Mesenchymal stem cell (in vitro differentiated cells and primary cell): ENCODE results near the gene CALM1.

Experiments
- DNase-seq: peaks from one replicate; pipeline ENCODE4 v3.0.0-alpha.2; 2013
- H2AFZ ChIP-seq: one replicate; pipeline ENCODE4 v1.6.1; 2013; ENCODE audit warnings: low read depth, mild to moderate bottlenecking, control low read depth, inconsistent platforms, low read length, moderate library complexity
- H2AK5ac ChIP-seq: 2 replicates; pipeline ENCODE4 v1.6.1; 2013; ENCODE audit warnings: low read length, moderate library complexity, mild to moderate bottlenecking, inconsistent platforms; ENCODE audit not compliant: severe bottlenecking
- H2BK120ac ChIP-seq: one replicate; pipeline ENCODE4 v1.6.1; 2013; ENCODE audit warnings: low read depth, mild to moderate bottlenecking, inconsistent platforms, low read length, moderate library complexity
- H2BK12ac ChIP-seq, 2 experiments: one replicate each; pipeline ENCODE4 v1.6.1; 2013; ENCODE audit warnings: inconsistent platforms in 2 of 2, low read length in 2 of 2, mild to moderate bottlenecking in 2 of 2, moderate library complexity in 2 of 2, control low read depth in 1 of 2
- H2BK15ac ChIP-seq: one replicate; pipeline ENCODE4 v1.6.1; 2013; ENCODE audit warnings: mild to moderate bottlenecking, low read depth, inconsistent platforms; ENCODE audit not compliant: poor library complexity, severe bottlenecking
- H2BK5ac ChIP-seq: 2 replicates; pipeline ENCODE4 v1.6.1; 2013; ENCODE audit warnings: low read depth, mild to moderate bottlenecking, low read length, control low read depth, inconsistent platforms; ENCODE audit not compliant: poor library complexity, severe bottlenecking
- H3K14ac ChIP-seq, 2 experiments: one replicate each; pipeline ENCODE4 v1.6.1; 2013; ENCODE audit warnings: inconsistent platforms in 2 of 2, low read length in 2 of 2, control low read depth in 1 of 2, mild to moderate bottlenecking in 1 of 2, moderate library complexity in 1 of 2
- H3K18ac ChIP-seq, 2 experiments: one replicate each; pipeline ENCODE4 v1.6.1; 2013; ENCODE audit warnings: inconsistent platforms in 2 of 2, low read length in 2 of 2, control low read depth in 1 of 2, low read depth in 1 of 2, mild to moderate bottlenecking in 1 of 2
- H3K23ac ChIP-seq, 2 experiments: one replicate each; pipeline ENCODE4 v1.6.1; 2013; ENCODE audit warnings: inconsistent platforms in 2 of 2, low read length in 2 of 2, mild to moderate bottlenecking in 2 of 2, moderate library complexity in 2 of 2, control low read depth in 1 of 2
- H3K27ac ChIP-seq: 2 replicates; pipeline ENCODE4 v1.5.1; 2013; ENCODE audit warnings: mild to moderate bottlenecking, moderate library complexity, low read length, control low read depth, inconsistent platforms; ENCODE audit not compliant: poor library complexity, severe bottlenecking
- H3K27me3 ChIP-seq, 2 experiments: 2 replicates each; pipeline versions ENCODE4 v1.6.1 to v1.7.0; 2013; ENCODE audit warnings: low read length in 2 of 2, mild to moderate bottlenecking in 2 of 2, moderate library complexity in 2 of 2, control low read depth in 1 of 2, inconsistent platforms in 1 of 2; ENCODE audit not compliant: control insufficient read depth in 1 of 2, insufficient read depth in 1 of 2
- H3K36me3 ChIP-seq, 2 experiments: 2 replicates each; pipeline versions ENCODE4 v1.6.1 to v1.7.0; 2013; ENCODE audit warnings: low read length in 2 of 2, control low read depth in 1 of 2, inconsistent platforms in 1 of 2, low read depth in 1 of 2, mild to moderate bottlenecking in 1 of 2; ENCODE audit not compliant: insufficient read depth in 2 of 2, control insufficient read depth in 1 of 2
- H3K4ac ChIP-seq, 2 experiments: one replicate each; pipeline ENCODE4 v1.6.1; 2013; ENCODE audit warnings: inconsistent platforms in 2 of 2, low read length in 2 of 2, mild to moderate bottlenecking in 2 of 2, moderate library complexity in 2 of 2, control low read depth in 1 of 2, low read depth in 1 of 2
- H3K4me1 ChIP-seq: 2 replicates; pipeline ENCODE4 v1.6.1; 2013; ENCODE audit warnings: low read depth, low read length, control low read depth; ENCODE audit not compliant: control insufficient read depth, insufficient read depth
- H3K4me2 ChIP-seq: 2 replicates; pipeline ENCODE4 v1.6.1; 2013; ENCODE audit warnings: low read length, mild to moderate bottlenecking, inconsistent platforms; ENCODE audit not compliant: poor library complexity, severe bottlenecking
- H3K4me3 ChIP-seq, 2 experiments: 2 replicates each; pipeline versions ENCODE4 v1.5.1 to v1.7.0; 2013; ENCODE audit warnings: low read length in 2 of 2, mild to moderate bottlenecking in 2 of 2, control low read depth in 1 of 2, low read depth in 1 of 2; ENCODE audit not compliant: insufficient read depth in 1 of 2
- H3K79me1 ChIP-seq: replicated peaks from 2 replicates; pipeline ENCODE4 v1.6.1; 2013; ENCODE audit warnings: mild to moderate bottlenecking, control low read depth, low read length, inconsistent platforms; ENCODE audit not compliant: poor library complexity, severe bottlenecking
- H3K9ac ChIP-seq: 2 replicates; pipeline ENCODE4 v1.7.0; 2013; ENCODE audit warnings: mild to moderate bottlenecking, low read length, moderate library complexity
- H3K9me3 ChIP-seq: 2 replicates; pipeline ENCODE4 v1.7.0; 2013; ENCODE audit warnings: mild to moderate bottlenecking, low read length; ENCODE audit not compliant: control insufficient read depth
- H4K8ac ChIP-seq: one replicate; pipeline ENCODE4 v1.6.1; 2013; ENCODE audit warnings: inconsistent platforms, mild to moderate bottlenecking, low read length, moderate library complexity
- H4K91ac ChIP-seq: one replicate; pipeline ENCODE4 v1.6.1; 2013; ENCODE audit warnings: mild to moderate bottlenecking, low read length, inconsistent platforms
- WGBS: methylation state at CpG from one replicate; pipeline ENCODE4 v1.1.7; 2013; ENCODE audit warnings: mixed read lengths; 5-methylcytosine and 5-hydroxymethylcytosine counted together

Gene CALM1

DNA sequence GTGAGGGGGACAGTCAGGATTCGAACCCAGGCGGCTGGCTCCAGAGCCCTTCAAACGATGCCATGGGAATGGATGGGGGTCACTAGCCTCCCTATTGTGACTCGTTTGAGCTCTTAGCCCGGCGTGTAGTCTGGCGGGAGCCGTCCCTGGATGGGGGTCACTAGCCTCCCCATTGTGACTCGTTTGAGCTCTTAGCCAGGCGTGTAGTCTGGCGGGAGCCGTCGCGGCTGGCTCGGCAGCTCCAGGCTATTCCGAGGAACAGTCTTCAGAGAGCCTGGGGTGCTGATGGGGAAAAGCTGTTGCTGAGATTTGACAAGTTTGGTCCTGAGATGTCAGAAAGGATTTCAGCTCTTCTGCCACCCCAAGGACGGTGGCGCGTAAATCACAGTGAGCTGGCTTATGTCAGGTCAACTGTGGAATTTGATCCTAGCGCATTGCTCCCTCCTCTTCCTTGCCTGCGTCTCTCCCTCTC, 58.3 kb downstream of the CALM1 start:
- no peak overlapping the region for H2AK5ac ChIP-seq
- no peaks in the 10 kb centered on the region for H3K36me3 ChIP-seq
- H3K23ac ChIP-seq: no peak overlapping the region
- H3K4me1 ChIP-seq: peaks cover 6% of the 10 kb centered on the region
- DNase-seq: no peak
- H4K8ac ChIP-seq: no peak overlapping the region
- no peak overlapping the region for H3K9ac ChIP-seq
- no peak overlapping the region for H3K18ac ChIP-seq
- no peak overlapping the region for H2BK120ac ChIP-seq
- no peak overlapping the region for H4K91ac ChIP-seq
- no peak overlapping the region for H2AFZ ChIP-seq
- H2BK5ac ChIP-seq: no peak overlapping the region
- no peak overlapping the region for H3K4me2 ChIP-seq
- H3K27me3 ChIP-seq: peaks cover 18 to 77% of the 10 kb centered on the region in 2 experiments
- WGBS: 84% methylated on average over 21 of the region's 21 CpGs
- no peak overlapping the region for H3K4ac ChIP-seq
- no peak overlapping the region for H3K4me3 ChIP-seq
- no peak overlapping the region for H3K14ac ChIP-seq
- no peak overlapping the region for H3K27ac ChIP-seq
- no peak overlapping the region for H2BK12ac ChIP-seq
- H2BK15ac ChIP-seq: no peak overlapping the region
- no peaks in the 10 kb centered on the region for H3K9me3 ChIP-seq
- no peaks in the 10 kb centered on the region for H3K79me1 ChIP-seq

GRCh38 chr14:90456551-90456950, 59.7 kb downstream of the CALM1 start:
- Histone ChIP-seq H4K91ac (no peak overlapping the region), H2AFZ (no peak overlapping the region), H3K14ac (no peak overlapping the region), H3K79me1 (no peaks in the 10 kb centered on the region), H2BK15ac (no peak overlapping the region), H3K4me2 (no peak overlapping the region), H2BK5ac (no peak overlapping the region), H3K23ac (no peak overlapping the region), H3K9me3 (no peaks in the 10 kb centered on the region), H2BK120ac (no peak overlapping the region), H3K36me3 (no peaks in the 10 kb centered on the region), H3K18ac (no peak overlapping the region), H3K9ac (no peak overlapping the region), H4K8ac (no peak overlapping the region), H3K27ac (no peak overlapping the region), H3K27me3 (peaks cover 23 to 66% of the 10 kb centered on the region in 2 experiments), H2AK5ac (no peak overlapping the region), H3K4me1 (peaks cover 6% of the 10 kb centered on the region), H3K4me3 (no peak overlapping the region), H3K4ac (no peak overlapping the region), H2BK12ac (no peak overlapping the region)
- no peak for DNase-seq
- 59% methylated on average over 5 of the region's 6 CpGs for WGBS

DNA sequence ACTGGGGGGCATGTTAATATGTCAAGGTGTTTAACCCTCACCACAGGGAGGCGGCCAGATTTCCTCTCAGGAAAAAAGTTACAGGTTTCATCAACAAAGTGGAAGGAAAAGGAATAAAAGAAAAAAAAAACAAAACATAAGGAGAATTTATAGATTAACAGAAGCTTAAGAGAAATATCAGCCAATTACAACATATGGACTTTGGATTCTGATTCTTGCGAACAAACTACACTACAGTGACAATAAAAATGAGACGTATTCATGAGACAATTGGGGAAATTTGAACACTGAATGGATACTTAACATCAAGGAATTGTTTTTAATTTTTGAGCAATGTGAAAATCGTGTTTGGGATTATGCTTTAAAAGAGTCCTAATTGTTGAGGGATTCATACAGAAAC, 60.4 kb downstream of the CALM1 start:
- no peak overlapping the region for H2BK5ac ChIP-seq
- no peak overlapping the region for H3K4me2 ChIP-seq
- peaks cover 6% of the 10 kb centered on the region for H3K4me1 ChIP-seq
- H3K4me3 ChIP-seq: no peak overlapping the region
- H2BK12ac ChIP-seq: no peak overlapping the region
- H2AFZ ChIP-seq: no peak overlapping the region
- no peak for DNase-seq
- no peak overlapping the region for H3K4ac ChIP-seq
- no peaks in the 10 kb centered on the region for H3K9me3 ChIP-seq
- no peak overlapping the region for H3K14ac ChIP-seq
- H2BK15ac ChIP-seq: no peak overlapping the region
- no peaks in the 10 kb centered on the region for H3K36me3 ChIP-seq
- H4K8ac ChIP-seq: no peak overlapping the region
- WGBS: 79% methylated on average over 2 of the region's 4 CpGs
- H3K27me3 ChIP-seq: peaks cover 25 to 64% of the 10 kb centered on the region in 2 experiments
- no peak overlapping the region for H3K9ac ChIP-seq
- H3K18ac ChIP-seq: no peak overlapping the region
- no peaks in the 10 kb centered on the region for H3K79me1 ChIP-seq
- H3K27ac ChIP-seq: no peak overlapping the region
- H2AK5ac ChIP-seq: no peak overlapping the region
- H4K91ac ChIP-seq: no peak overlapping the region
- no peak overlapping the region for H3K23ac ChIP-seq
- H2BK120ac ChIP-seq: no peak overlapping the region
